OCI-LY1 (cell line): ENCODE results near the gene IGFN1.

Experiments used
- H2AFZ ChIP-seq: fragments of 200-600 bp; sonication (generic), shearing (Covaris generic); 2 replicates; pipeline ENCODE4 v1.6.0; 2014; ENCODE audit warnings: antibody characterized with exemption, mild to moderate bottlenecking, low read length
- H3F3A ChIP-seq: fragments of 200-600 bp; sonication (generic), shearing (Covaris generic); 2 replicates; pipeline ENCODE4 v1.6.0; 2014; ENCODE audit warnings: mild to moderate bottlenecking, antibody characterized with exemption, low read length, moderate library complexity; ENCODE audit not compliant: insufficient read depth
- H3K27ac ChIP-seq: fragments of 200-600 bp; sonication (generic); 2 replicates; pipeline ENCODE4 v1.5.1; 2014; ENCODE audit warnings: low read length, mixed run types, mild to moderate bottlenecking, low read depth; ENCODE audit not compliant: poor library complexity, severe bottlenecking
- H3K27me3 ChIP-seq: fragments of 200-600 bp; sonication (generic); 2 replicates; pipeline ENCODE4 v1.6.0; 2014; ENCODE audit warnings: antibody characterized with exemption, mild to moderate bottlenecking, low read length, moderate library complexity; ENCODE audit not compliant: insufficient read depth
- H3K36me3 ChIP-seq: fragments of 200-600 bp; sonication (generic); 2 replicates; pipeline ENCODE4 v1.6.1; 2014; ENCODE audit warnings: mild to moderate bottlenecking, antibody characterized with exemption, low read length, moderate library complexity, mixed read lengths; ENCODE audit not compliant: insufficient read depth
- H3K4me1 ChIP-seq: fragments of 200-600 bp; sonication (generic); 2 replicates; pipeline ENCODE4 v1.5.1; 2014; ENCODE audit warnings: mild to moderate bottlenecking, low read length, moderate library complexity; ENCODE audit not compliant: insufficient read depth, severe bottlenecking
- H3K4me2 ChIP-seq: fragments of 200-600 bp; sonication (generic), shearing (Covaris generic); 2 replicates; pipeline ENCODE4 v1.6.1; 2014; ENCODE audit warnings: low read length
- H3K4me3 ChIP-seq: fragments of 200-600 bp; sonication (generic); 2 replicates; pipeline ENCODE4 v1.5.1; 2014; ENCODE audit warnings: low read length, low read depth, mild to moderate bottlenecking, mixed read lengths; ENCODE audit not compliant: poor library complexity, severe bottlenecking
- H3K79me2 ChIP-seq: fragments of 200-600 bp; shearing (Covaris generic); 2 replicates; pipeline ENCODE4 v1.6.1; 2016; ENCODE audit warnings: mixed run types, low read length, mixed read lengths; ENCODE audit not compliant: insufficient read depth
- H3K9ac ChIP-seq: fragments of 200-600 bp; sonication (generic), shearing (Covaris generic); 2 replicates; pipeline ENCODE4 v1.6.1; 2014; ENCODE audit warnings: mild to moderate bottlenecking, low read length, mixed read lengths
- H3K9me2 ChIP-seq: fragments of 200-600 bp; sonication (generic), shearing (Covaris generic); 2 replicates; pipeline ENCODE4 v1.6.1; 2014; ENCODE audit warnings: low read depth, mild to moderate bottlenecking, low read length, mixed read lengths
- H3K9me3 ChIP-seq: fragments of 200-600 bp; shearing (Covaris generic); 2 replicates; pipeline ENCODE4 v1.6.1; 2014; ENCODE audit warnings: low read length, mixed read lengths
- H4K20me1 ChIP-seq: fragments of 200-600 bp; sonication (generic), shearing (Covaris generic); 2 replicates; pipeline ENCODE4 v1.6.0; 2016; ENCODE audit warnings: mild to moderate bottlenecking, low read length; ENCODE audit not compliant: insufficient read depth
- EZH2 ChIP-seq: fragments of 200-600 bp; sonication (generic), shearing (Covaris generic); IDR thresholded peaks from 2 replicates; pipeline ENCODE4 v1.8.0; 2017; ENCODE audit warnings: borderline replicate concordance, mixed run types, mild to moderate bottlenecking, antibody characterized with exemption, low read length, moderate library complexity, mixed read lengths
- TF ChIP-seq, protein P1 (sequence below): fragments of 200-600 bp; sonication (generic), shearing (Covaris generic); IDR thresholded peaks from 2 replicates; pipeline ENCODE4 v1.5.1; 2017; ENCODE audit warnings: mild to moderate bottlenecking, antibody characterized with exemption, low read length, moderate library complexity, mixed read lengths

Gene IGFN1

DNA sequence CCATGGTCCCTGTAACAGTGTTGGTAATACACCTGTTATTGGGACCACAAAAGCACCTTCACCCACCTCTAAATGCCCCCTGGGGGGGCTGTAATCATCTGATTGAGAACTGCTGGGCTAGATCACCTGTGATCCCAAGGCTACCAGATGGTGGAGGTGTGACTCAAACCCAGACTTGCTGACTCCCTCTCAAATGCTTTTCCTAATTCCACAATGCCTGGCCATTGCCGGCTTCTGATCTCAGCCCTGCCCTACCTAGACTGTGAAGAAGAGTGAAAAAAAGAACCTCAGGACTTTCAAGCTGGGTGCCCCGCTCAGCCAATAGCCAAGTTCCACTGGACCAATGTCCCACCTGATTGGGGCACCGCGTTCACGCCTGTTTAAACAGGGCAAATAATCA, 45.9 kb upstream of the IGFN1 start:
- Histone ChIP-seq H3K4me2 (no peak overlapping the region), H3K4me1 (no peaks in the 10 kb centered on the region), H3K27me3 (no peaks in the 10 kb centered on the region), H4K20me1 (no peaks in the 10 kb centered on the region), H3K9ac (no peak overlapping the region), H3F3A (no peaks in the 10 kb centered on the region), H3K79me2 (no peaks in the 10 kb centered on the region), H2AFZ (no peak overlapping the region), H3K27ac (no peak overlapping the region), H3K9me3 (no peaks in the 10 kb centered on the region), H3K36me3 (peaks cover 46% of the 10 kb centered on the region), H3K4me3 (no peak overlapping the region), H3K9me2 (no peaks in the 10 kb centered on the region)
- TF ChIP-seq, protein P1, sequence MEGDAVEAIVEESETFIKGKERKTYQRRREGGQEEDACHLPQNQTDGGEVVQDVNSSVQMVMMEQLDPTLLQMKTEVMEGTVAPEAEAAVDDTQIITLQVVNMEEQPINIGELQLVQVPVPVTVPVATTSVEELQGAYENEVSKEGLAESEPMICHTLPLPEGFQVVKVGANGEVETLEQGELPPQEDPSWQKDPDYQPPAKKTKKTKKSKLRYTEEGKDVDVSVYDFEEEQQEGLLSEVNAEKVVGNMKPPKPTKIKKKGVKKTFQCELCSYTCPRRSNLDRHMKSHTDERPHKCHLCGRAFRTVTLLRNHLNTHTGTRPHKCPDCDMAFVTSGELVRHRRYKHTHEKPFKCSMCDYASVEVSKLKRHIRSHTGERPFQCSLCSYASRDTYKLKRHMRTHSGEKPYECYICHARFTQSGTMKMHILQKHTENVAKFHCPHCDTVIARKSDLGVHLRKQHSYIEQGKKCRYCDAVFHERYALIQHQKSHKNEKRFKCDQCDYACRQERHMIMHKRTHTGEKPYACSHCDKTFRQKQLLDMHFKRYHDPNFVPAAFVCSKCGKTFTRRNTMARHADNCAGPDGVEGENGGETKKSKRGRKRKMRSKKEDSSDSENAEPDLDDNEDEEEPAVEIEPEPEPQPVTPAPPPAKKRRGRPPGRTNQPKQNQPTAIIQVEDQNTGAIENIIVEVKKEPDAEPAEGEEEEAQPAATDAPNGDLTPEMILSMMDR = no peak
- TF ChIP-seq EZH2 = no peak

DNA sequence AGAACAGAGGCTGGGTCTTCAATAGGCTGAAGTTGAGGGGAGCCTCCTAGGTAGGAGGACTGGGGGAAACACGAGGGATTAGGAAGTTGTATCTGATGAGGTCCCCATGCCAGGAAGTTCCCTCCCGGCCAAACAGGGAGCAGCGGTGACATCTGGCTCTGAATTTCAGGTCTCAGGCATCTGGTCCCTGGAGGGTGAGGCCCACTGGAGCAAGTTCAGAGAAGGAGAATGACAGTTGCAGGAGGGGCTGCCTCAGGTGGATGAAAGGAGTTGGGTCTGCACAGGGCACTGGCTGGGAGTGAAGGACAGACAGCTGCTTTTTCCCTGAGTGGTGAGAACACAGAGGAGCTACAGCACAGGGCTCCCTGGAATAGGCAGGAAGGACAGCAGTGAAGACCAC, 45.5 kb upstream of the IGFN1 start:
- Histone ChIP-seq H3F3A (no peaks in the 10 kb centered on the region), H3K9ac (no peak overlapping the region), H4K20me1 (no peaks in the 10 kb centered on the region)

DNA sequence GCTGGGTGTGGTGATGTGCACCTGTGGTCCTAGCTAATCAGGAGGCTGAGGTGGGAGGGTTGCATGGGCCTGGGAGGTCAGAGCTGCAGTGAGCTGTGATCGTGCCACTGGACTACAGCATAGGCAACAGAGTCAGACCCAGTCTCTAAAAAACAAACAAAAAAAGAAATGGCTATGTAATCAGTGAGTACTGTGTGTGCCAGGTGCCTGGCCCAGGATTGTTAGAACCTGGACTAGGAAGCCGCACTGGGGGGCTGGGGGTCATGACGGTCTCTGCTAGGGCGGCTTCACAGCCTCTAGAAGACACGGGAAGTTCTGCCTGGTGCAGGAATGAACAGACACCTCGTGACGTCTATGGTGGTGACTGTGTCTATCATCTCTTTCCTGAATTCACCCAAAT, 44.8 kb upstream of the IGFN1 start:
- Histone ChIP-seq H2AFZ (no peak overlapping the region), H3K27me3 (no peaks in the 10 kb centered on the region), H4K20me1 (no peaks in the 10 kb centered on the region), H3K79me2 (no peaks in the 10 kb centered on the region), H3K4me3 (no peak overlapping the region), H3K36me3 (peaks cover 50% of the 10 kb centered on the region), H3K9ac (no peak overlapping the region), H3K4me2 (no peak overlapping the region), H3K9me3 (no peaks in the 10 kb centered on the region), H3F3A (no peaks in the 10 kb centered on the region), H3K27ac (no peak overlapping the region), H3K9me2 (no peaks in the 10 kb centered on the region), H3K4me1 (no peaks in the 10 kb centered on the region)
- TF ChIP-seq, protein P1 = no peak
- TF ChIP-seq EZH2 = no peak

More for the DNA sequence above, 45.5 kb upstream of the IGFN1 start:
- H3K27ac ChIP-seq = no peak overlapping the region
- H3K9me2 ChIP-seq = no peaks in the 10 kb centered on the region
- peaks cover 43% of the 10 kb centered on the region for H3K36me3 ChIP-seq
- H3K4me2 ChIP-seq = no peak overlapping the region
- no peaks in the 10 kb centered on the region for H3K79me2 ChIP-seq
- H3K4me1 ChIP-seq = no peaks in the 10 kb centered on the region
- H3K27me3 ChIP-seq = no peaks in the 10 kb centered on the region
- H2AFZ ChIP-seq = no peak overlapping the region
- TF ChIP-seq, protein P1 = no peak
- TF ChIP-seq EZH2 = no peak
- H3K9me3 ChIP-seq = no peaks in the 10 kb centered on the region
- H3K4me3 ChIP-seq = no peak overlapping the region
